Skeletal muscle cell (primary cell): Measurements from ENCODE around the gene HIVEP3.

Experiments used
- DNase-seq: peaks from one replicate; pipeline ENCODE4 v3.0.0-alpha.2; 2010; ENCODE audit warnings: low read depth
- H3K4me3 ChIP-seq: 2 replicates; pipeline ENCODE4 v1.5.1; 2011; ENCODE audit warnings: low read depth, mild to moderate bottlenecking, control low read depth, low read length, moderate library complexity

HIVEP3 gene

DNA sequence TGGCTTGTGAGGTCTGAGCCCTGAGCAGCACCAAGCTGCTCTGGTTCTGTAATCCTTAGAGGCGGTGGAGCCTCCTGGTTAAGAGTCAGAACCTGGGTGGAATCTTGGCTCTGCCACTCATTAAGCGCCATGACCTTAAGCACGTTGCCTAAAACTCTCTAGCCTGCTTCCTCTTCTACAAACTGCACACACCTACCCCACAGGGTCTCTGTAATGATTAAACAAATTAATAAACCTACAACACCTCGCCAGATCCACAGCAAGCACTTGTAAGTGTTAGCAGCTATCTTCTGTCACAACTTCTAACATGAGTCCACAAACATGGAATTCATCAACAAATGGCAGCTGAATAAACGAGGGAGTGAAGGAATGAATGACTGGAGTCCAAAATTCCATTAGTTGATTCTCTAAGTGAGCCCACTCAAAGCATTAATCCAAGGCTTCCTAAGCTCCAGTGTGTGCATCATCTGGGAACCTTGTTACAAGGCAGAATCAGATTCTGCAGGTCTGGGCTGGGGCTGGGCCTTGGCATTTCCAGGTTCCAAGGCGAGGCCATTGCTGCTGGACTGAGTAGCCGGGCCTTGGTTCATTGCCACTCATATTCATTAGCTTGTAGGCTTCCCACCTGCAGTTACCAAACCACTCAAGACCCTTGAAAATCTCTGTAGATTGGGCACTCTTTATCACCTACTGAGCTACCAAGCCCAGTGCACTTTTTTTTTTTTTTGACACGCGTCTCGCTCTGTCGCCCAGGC lies 168.6 kb downstream of the HIVEP3 start:
- no peak overlapping the region for H3K4me3 ChIP-seq
- no peak for DNase-seq

DNA sequence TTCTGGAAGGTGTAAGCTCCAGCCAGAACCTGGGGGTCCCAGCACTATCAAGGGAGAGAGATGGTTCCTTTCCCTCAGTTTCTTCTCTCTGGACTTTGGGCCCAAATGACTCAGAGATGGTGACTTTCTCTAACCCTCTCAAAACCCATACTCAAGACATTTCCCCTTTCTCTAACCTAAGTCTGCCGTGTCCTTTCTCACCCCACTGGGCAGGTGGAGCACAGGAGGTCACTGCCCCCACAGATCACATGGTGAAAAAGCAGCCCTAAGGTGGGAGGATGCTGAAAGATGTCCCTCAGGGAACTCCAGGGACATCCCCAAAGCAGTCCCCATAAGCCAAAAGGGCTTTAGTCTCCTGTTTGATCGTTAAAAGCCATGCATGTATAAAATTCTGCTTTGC lies 173.7 kb downstream of the HIVEP3 start:
- DNase-seq: no peak
- H3K4me3 ChIP-seq: no peak overlapping the region

DNA sequence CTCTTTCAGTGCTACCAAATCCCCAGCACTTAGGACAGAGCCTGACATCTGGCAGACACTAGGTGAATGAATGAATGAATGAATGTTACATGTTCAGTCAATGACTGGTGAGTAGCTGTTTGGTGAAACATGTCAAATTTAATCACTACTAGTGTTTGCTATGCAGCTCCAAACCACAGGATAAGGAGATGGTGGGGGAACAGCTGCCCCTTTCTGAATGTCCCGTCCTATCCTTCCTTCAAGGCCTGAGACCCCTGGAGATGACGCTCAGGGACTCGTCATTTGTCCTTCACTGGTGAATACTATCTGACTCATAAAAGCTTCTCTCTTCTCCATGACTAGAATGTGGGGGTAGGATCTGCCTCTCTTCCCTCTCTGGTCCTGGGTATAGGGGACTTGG lies 175.4 kb downstream of the HIVEP3 start:
- peak; percentile 87 for DNase-seq

DNA sequence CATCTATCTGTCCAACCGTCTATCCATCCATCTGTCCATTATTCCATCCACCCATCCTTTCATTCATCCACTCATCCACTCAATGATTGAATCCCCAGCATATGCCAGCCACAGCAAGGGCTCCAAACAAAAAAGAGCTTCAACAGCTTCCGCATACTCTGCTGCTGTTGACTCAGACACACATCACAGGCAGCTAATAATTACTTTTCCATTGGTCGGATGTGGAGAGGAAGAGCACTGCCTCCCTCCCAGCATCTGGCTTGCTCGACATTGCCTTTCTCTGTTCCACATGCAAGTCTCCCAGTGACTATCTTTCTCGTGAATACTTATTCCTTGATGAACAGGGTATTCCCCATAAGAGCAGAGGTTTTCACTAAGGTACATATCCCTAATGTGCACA lies 176.5 kb downstream of the HIVEP3 start:
- peak; percentile 70 for DNase-seq
- H3K4me3 ChIP-seq: no peak overlapping the region

More for the DNA sequence above, 175.4 kb downstream of the HIVEP3 start:
- no peak overlapping the region for H3K4me3 ChIP-seq

DNA sequence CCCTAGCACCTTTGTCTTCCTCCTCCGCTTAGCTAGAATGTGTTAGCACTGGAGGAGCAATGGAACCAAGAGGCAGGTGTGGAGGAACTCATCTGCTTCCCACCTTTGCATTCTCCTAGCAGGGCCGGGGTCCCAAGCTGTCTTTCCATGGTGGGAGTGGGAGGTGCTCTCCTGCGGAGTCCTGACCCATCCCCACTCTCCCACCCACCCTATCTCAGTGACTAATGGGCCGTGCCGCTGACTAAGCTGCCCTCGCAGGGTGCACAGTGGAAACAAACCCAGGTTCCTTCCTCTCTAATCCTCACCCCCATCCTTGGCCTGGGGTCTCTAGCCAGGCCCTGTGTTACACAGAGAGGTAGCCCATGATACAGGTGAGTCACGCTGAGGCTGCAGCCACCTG lies 177.5 kb downstream of the HIVEP3 start:
- no peak overlapping the region for H3K4me3 ChIP-seq
- DNase-seq: no peak

DNA sequence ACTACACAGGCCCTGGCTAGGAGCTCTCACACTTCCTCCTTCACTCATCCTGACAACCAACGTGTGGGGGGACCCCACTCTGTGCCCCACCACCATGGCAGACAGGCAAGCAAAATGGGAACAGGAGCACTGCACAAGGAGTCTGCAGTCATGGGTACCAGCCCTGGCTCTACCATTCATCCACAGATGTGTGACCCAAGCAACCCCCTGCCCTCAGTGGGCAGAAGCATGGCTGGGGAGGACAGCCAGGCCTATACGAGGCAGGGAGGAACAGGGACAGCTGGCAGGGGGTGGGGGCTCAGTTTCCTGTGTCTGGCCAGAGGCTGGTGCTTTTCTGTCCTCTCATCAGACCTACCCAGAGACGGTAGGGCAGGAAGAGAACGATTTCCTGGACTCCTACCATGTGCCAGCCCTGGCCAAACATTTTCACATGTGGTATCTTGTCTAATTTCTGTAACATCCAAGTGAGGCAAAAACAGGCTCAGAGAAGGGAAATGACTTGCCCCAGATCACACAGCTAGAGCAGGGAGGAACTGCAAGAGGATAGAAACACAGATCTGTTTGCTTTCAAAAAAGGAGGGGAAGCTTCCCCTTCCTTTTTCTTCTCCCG lies 178.0 kb downstream of the HIVEP3 start:
- no peak overlapping the region for H3K4me3 ChIP-seq
- no peak for DNase-seq

DNA sequence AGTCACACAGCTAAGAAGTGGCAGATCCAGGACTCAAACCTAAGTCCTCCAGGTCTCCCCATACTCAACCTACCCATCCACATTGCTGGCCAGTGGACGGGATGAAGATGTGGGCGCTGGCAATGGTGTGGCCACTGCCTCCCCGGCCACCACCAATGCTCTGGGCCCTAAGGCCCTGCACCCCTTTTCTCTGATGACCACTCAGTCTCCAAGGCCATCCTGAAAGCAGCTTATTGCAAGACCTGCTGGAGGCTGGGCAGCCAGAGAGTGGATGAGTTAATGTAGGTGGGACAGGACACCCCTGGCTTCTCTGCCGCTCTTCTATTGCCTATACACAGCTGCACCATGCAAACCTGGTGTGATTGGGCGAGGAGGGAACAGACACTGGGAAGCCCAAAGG lies 178.7 kb downstream of the HIVEP3 start:
- H3K4me3 ChIP-seq: no peak overlapping the region
- no peak for DNase-seq

DNA sequence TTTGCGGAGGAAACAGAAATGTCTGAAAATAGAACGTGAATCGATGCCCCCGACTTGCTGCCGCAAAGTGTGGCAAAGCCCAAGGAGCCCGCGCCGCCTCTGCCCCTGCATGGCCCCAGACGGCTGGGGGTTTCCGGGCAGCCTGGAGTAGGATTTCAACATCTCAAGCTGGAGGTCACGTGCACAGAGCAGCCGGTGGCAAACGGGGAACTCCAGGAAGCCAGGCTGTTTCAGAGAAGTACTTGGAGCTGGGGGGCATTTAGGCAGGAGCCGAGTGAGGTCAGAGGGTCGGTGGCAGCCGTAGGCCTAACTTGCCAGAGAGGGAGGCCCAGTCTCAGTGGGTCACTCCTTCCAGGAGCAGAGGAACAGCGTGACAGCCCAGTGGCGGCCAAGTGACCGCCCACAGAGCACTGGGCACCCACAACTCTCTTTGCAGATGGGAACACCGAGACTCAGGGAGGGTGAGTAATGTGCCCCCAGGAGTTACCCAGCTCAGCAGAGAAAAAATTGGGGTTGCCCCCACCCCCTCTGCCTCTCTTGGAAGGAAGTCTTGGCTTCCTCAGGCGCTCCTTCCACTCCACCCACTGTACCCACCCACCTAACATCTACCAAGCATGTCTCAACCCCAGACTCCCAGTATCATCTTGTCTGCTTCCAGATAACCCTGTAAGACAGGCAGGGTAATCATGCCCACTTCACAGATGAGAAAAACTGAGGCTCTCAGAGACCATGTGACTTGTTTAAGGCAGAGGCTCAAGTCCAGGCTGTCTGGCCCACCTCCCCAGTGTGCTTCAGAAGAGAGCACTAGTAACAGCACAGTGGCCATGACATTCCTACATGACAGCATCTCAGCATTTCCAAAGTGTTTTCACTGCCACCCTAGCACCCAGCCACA lies 179.4 kb downstream of the HIVEP3 start:
- peak; percentile 76 for DNase-seq
- H3K4me3 ChIP-seq: no peak overlapping the region

DNA sequence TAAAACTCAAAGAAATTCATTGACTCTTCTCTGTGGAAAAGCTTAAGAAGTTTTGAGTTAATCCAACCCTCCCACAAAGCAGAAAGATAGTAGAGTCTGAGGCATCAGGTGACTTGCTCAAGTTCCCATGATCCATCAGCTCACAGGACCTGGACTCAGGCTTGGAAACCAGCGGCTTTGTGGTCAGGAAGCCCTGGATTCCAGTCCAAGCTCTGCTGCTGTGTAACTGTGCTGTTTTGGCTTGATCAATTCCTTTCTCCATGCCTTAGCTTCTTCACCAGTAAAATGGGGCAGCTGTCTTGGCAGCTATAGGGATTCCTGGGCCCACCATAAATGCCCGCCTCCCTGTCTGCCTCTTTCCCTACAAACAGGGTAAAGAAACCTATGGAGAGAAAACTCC lies 180.2 kb downstream of the HIVEP3 start:
- no peak overlapping the region for H3K4me3 ChIP-seq
- DNase-seq: no peak

DNA sequence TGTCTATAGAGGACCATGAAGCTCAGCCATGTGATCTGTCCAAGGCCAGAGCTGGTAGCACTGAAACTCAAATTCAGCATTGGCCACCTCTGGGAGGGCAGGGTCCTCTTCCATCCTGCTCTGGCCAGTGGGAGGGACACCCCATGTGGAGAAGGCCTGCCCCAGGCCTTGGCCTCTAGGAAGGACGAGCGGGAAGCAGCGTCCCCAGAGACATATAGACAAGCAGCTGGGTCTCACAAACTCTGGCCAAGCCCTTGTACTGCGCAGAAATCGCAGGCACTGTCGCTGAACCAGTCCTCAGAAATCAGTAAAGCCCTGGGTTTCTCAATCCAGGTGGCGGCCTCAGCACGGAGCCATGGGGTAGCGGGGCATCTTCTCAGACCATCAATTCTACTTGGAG lies 180.7 kb downstream of the HIVEP3 start:
- no peak for DNase-seq
- no peak overlapping the region for H3K4me3 ChIP-seq

DNA sequence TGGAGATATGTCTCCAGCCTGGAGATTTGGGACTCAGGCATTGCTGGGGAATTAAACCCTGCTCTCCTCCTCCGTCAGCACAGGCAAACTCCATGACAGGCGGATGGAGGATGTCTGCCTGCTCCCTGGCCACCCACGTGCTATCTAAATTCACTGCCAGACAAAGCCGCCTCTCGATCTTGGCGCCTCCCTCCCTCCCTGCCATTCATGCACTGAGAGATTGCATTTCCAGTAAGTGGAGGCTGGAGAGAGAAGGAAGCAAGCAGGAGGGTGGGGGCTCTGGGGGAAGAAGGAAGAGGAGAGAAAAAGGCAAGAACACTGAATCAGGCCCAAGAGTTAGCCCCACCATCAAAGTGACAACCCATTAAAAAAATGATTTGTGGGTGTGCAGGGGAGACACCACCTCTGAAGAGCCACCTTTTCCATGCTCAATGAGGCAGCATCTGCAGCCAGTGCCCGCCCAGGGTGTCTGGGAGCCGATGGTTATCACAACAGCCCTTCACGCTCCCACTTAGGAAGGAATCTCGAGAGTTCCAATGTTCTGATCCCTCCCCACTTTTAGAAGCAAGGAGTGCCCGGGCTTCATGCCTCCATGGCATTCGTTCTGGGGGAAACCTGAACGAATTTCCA lies 183.0 kb downstream of the HIVEP3 start:
- DNase-seq: no peak
- no peak overlapping the region for H3K4me3 ChIP-seq

DNA sequence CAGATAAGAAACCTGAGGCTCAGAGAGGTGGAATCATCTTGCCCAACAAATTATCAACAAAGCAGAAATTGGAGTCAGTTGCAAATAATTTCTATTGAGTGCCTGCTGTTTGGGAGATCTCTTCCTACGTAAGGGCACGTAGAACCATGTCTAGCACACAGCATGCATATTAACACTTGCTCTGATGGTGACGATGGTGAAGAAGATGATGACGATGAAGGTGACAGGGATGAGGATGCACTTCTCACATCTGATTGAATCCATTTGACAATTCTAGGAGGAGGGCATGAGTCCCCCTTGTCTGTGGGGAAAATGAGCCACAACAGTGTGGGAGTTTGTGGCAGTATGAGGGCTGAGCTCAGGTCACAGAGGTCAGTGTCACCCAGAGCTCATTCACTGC lies 183.6 kb downstream of the HIVEP3 start:
- no peak overlapping the region for H3K4me3 ChIP-seq
- no peak for DNase-seq

DNA sequence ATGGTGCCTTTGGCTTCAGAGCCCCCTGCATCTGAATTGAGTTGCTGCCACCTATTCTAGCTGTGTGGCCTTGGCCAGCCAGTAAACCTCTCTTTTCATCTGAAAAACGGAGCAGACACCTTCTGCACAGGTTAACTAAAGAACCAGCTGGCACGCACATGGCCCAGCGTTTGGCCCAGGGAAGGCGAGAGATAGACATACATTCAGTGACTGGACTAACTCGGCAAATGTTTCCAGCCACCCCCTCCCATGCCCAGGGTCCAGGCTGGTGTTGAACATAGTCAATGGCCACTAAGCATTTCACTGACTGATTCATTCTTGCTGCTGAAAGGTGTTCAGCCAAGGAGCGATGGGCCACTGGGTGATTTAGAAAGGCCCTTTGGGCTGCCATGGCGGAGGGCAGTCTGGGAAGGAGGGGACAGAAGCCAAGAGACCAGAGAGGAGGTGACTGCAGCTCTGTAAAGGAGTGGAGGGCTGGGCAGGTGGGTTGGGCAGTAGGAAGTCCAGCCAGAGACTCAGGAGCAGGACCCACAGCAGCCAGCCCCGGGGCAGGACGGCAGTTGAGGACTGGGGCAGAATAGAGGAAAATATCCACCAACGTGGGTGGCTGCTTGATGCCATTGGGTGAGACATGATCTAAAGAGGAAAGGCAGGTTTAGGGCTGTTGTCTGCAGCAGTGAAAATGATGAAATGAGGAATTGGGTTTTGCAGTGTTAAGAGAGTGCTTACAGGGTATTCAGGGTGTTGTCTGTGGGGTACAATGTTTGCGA lies 184.3 kb downstream of the HIVEP3 start:
- no peak for DNase-seq
- no peak overlapping the region for H3K4me3 ChIP-seq

DNA sequence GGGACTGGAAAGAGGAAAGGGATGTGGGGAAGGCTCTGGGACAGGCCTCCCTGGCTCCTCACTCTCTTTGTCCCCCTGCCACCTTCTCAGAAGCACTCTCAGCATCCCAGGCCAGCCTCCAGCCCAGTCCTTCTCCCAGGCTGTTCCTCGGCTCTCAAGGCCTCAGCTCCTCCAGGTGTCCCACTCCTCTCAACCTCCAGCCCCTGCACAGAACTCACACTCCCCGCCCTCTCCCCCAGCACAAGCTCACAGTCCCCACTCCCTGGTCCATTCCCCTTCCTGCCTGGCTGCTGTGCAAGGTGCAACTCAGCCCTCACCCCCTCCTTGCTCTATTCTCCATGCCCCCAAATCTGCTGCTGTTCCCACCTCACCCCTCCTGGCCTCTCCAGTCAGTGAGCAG lies 185.0 kb downstream of the HIVEP3 start:
- DNase-seq: no peak
- no peak overlapping the region for H3K4me3 ChIP-seq

DNA sequence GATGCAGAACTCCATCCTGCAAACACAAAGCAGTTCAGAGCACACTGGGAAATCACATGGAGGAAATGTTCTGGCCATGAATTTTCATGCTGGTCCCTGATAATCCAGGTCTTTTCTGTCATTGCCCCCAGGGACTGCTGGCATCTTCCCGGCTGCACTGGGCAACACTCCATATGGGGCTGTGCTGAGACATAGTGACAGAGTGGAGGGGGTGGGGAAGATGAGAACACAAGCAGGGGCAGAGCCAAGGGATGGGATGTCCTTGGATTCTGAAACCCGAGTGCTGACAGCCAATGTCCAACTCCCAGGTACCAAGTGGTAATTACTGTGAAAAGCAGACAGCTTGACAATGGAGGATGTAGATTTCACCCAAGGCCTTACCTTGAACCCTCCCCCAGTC lies 185.7 kb downstream of the HIVEP3 start:
- DNase-seq: no peak
- H3K4me3 ChIP-seq: no peak overlapping the region

DNA sequence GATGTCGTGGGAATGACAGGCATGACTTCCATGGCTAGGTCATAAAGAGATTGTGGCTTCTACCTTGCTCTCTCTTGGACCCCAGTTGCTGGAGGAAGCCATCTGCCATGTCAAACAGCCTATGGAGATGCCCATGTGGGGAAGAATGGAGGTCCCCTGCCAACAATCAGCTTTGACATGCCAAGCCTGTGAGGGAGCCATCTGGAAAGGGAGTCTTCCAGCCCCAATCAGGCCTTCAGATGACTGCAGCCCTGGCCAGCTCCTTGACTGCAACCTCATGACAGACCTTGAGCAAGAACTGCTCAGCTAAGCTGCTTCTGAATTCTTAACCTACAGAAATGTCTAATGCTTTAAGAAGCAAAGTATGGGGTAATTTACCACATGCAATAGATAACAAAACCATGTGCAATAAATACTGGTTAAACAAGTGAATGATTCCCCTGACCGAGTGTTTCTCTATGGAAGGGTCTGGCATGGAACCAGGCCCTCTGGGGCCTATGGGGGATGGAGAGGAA lies 187.1 kb downstream of the HIVEP3 start:
- H3K4me3 ChIP-seq: no peak overlapping the region
- DNase-seq: no peak

DNA sequence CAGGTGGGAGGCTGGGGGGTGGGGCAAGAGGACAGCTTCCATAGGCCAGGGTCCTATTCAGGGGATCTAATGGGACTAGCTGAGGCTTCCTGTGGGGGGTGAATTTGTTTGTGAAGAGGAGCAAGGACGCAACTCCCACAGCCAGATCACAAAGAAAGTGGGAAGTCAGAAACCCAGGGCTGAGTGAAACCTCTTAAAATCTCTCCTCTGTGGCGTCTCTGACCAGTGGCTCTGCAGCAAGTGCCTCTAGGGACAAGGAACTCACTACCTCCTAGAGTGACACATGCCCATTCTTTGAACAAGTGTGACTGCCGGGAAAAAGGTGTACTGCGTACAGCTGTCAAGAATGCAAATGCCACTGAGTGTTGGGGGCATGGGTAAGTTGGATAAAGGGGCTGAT lies 187.9 kb downstream of the HIVEP3 start:
- no peak for DNase-seq
- H3K4me3 ChIP-seq: no peak overlapping the region

DNA sequence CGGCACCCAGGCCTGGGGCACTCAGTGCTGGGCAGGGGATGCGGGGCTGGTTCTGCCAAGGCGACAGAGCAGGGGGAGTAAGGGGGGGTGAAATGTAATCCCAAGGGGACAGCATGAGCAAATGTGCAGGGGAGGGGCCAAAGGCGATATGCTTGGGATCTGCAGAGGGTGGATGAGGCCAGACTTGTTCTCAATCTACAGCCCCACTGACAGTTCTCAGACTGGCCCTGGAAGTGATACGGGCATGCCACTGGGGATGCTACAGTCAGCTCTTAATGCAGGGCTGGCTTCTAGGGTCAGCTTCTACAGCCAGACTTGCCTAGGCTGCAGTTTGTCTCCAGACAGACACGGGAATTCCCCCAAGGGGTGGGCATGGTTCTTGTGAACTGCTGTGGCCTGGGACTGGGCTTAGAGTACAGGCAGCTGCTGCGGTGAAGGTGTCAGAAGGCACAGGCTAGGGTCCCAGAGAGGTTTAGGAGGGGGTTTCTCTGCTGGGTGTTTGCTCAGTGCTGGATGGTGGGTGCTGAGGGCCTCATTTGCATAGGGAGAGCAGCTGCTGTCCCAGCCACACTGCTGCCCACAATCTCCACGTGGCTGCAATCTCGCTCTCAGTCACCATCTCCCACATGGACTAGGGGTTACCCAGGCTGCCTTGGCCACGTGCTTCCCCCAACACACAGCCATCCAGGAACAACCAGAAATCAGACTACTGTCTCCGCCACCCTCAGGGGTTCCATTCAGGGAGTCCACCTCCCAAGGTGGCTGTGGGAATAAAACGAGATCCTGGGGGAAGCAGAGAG lies 190.1 kb downstream of the HIVEP3 start:
- DNase-seq: no peak

More for the DNA sequence above, 190.1 kb downstream of the HIVEP3 start:
- H3K4me3 ChIP-seq: no peak overlapping the region
